Suprapubic skin (tissue), 4 donors: Measurements from ENCODE around the gene VKORC1L1.
"Not testable (repeated sequence)": the region's sequence is repeated elsewhere in the genome, so short reads cannot be mapped to it uniquely, and the experiment has no call there.

Source experiments
- EP300 ChIP-seq: sonication (generic); formaldehyde crosslinking; IDR thresholded peaks from one replicate; pipeline ENCODE4 v1.6.1; 2017; ENCODE audit warnings: antibody characterized with exemption
- POLR2A ChIP-seq, 2 donors: fragments of 450-650 bp; IDR thresholded peaks; one replicate each; pipeline ENCODE4 v1.6.1; 2017; ENCODE audit warnings: antibody characterized with exemption in 2 of 2, mild to moderate bottlenecking in 2 of 2, moderate library complexity in 2 of 2
- POLR2AphosphoS5 ChIP-seq, 3 donors: sonication (generic); formaldehyde crosslinking; IDR thresholded peaks; one replicate each; pipeline ENCODE4 v1.6.1; 2017; ENCODE audit warnings: antibody characterized with exemption in 3 of 3
- TF ChIP-seq, protein P1 (sequence below), 2 donors: fragments of 200-600 bp in 1 of 2; fragments of 450-650 bp in 1 of 2; sonication (generic) in 1 of 2; IDR thresholded peaks; one replicate each; pipeline ENCODE4 v1.5.1; 2016 to 2019; ENCODE audit warnings: antibody characterized with exemption in 2 of 2, mild to moderate bottlenecking in 1 of 2, moderate library complexity in 1 of 2

- TF ChIP-seq POLR2AphosphoS5 (IDR thresholded peaks at IDR 0.05); POLR2A (IDR thresholded peaks at IDR 0.05); EP300: not testable (repeated sequence)
- TF ChIP-seq, protein P1, sequence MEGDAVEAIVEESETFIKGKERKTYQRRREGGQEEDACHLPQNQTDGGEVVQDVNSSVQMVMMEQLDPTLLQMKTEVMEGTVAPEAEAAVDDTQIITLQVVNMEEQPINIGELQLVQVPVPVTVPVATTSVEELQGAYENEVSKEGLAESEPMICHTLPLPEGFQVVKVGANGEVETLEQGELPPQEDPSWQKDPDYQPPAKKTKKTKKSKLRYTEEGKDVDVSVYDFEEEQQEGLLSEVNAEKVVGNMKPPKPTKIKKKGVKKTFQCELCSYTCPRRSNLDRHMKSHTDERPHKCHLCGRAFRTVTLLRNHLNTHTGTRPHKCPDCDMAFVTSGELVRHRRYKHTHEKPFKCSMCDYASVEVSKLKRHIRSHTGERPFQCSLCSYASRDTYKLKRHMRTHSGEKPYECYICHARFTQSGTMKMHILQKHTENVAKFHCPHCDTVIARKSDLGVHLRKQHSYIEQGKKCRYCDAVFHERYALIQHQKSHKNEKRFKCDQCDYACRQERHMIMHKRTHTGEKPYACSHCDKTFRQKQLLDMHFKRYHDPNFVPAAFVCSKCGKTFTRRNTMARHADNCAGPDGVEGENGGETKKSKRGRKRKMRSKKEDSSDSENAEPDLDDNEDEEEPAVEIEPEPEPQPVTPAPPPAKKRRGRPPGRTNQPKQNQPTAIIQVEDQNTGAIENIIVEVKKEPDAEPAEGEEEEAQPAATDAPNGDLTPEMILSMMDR (IDR thresholded peaks at IDR 0.05): not testable (repeated sequence)
Measured at GRCh38 chr7:65871451-65871850, 1.4 kb upstream of the VKORC1L1 start.
